H9 (cell line): ENCODE data around the gene SPTBN5. TPM values are rescaled to one million over a fixed set of nuclear protein-coding genes. Genes with fewer than 3 reads are reported as not detected.

Source experiments
- DNase-seq: peaks from one replicate; pipeline ENCODE4 v3.0.0-alpha.2; 2017
- H2AFZ ChIP-seq: one replicate; pipeline ENCODE4 v1.6.1; 2013; ENCODE audit warnings: mild to moderate bottlenecking, low read length, control low read depth, moderate library complexity
- H2AK5ac ChIP-seq: 2 replicates; pipeline ENCODE4 v1.6.1; 2013; ENCODE audit warnings: low read length, control low read depth, mixed read lengths; ENCODE audit not compliant: insufficient read length
- H2BK120ac ChIP-seq: one replicate; pipeline ENCODE4 v1.6.1; 2013; ENCODE audit warnings: low read depth, mild to moderate bottlenecking, low read length, control low read depth, inconsistent platforms; ENCODE audit not compliant: poor library complexity, severe bottlenecking
- H2BK12ac ChIP-seq: 2 replicates; pipeline ENCODE4 v1.6.1; 2013; ENCODE audit warnings: low read length, control low read depth, mixed read lengths, low read depth; ENCODE audit not compliant: insufficient read length
- H2BK15ac ChIP-seq: 2 replicates; pipeline ENCODE4 v1.6.1; 2013; ENCODE audit warnings: low read depth, low read length, control low read depth
- H2BK20ac ChIP-seq: one replicate; pipeline ENCODE4 v1.6.1; 2013; ENCODE audit warnings: low read depth, mild to moderate bottlenecking, low read length, control low read depth, inconsistent platforms; ENCODE audit not compliant: poor library complexity, severe bottlenecking
- H2BK5ac ChIP-seq: 2 replicates; pipeline ENCODE4 v1.6.1; 2013; ENCODE audit warnings: low read length, control low read depth, mixed read lengths; ENCODE audit not compliant: insufficient read length
- H3K14ac ChIP-seq: 2 replicates; pipeline ENCODE4 v1.6.1; 2013; ENCODE audit warnings: low read length, control low read depth; ENCODE audit not compliant: insufficient read depth
- H3K18ac ChIP-seq: 2 replicates; pipeline ENCODE4 v1.6.1; 2013; ENCODE audit warnings: low read depth, mild to moderate bottlenecking, mixed read lengths, low read length, control low read depth; ENCODE audit not compliant: insufficient read length
- H3K23ac ChIP-seq: 2 replicates; pipeline ENCODE4 v1.6.1; 2013; ENCODE audit warnings: low read length, control low read depth, mixed read lengths, low read depth; ENCODE audit not compliant: insufficient read length
- H3K23me2 ChIP-seq: 2 replicates; pipeline ENCODE4 v1.6.1; 2013; ENCODE audit warnings: low read depth, mild to moderate bottlenecking, mixed read lengths, low read length, control low read depth; ENCODE audit not compliant: insufficient read length, poor library complexity, severe bottlenecking
- H3K27ac ChIP-seq: 2 replicates; pipeline ENCODE4 v1.5.1; 2013; ENCODE audit warnings: low read length, control low read depth, mixed read lengths, low read depth; ENCODE audit not compliant: insufficient read length
- H3K27me3 ChIP-seq: 2 replicates; pipeline ENCODE4 v1.6.1; 2013; ENCODE audit warnings: low read length, control low read depth, inconsistent platforms; ENCODE audit not compliant: insufficient read depth
- H3K4ac ChIP-seq: 2 replicates; pipeline ENCODE4 v1.6.1; 2013; ENCODE audit warnings: low read depth, mild to moderate bottlenecking, control low read depth, inconsistent platforms, low read length, moderate library complexity
- H3K4me1 ChIP-seq: 2 replicates; pipeline ENCODE4 v1.6.1; 2013; ENCODE audit warnings: low read length, control low read depth, inconsistent platforms; ENCODE audit not compliant: insufficient read depth
- H3K4me2 ChIP-seq: 2 replicates; pipeline ENCODE4 v1.6.1; 2013; ENCODE audit warnings: low read length, control low read depth, mixed read lengths; ENCODE audit not compliant: insufficient read length, insufficient read depth
- H3K56ac ChIP-seq: 2 replicates; pipeline ENCODE4 v1.6.1; 2013; ENCODE audit warnings: low read depth, mild to moderate bottlenecking, mixed read lengths, low read length, control low read depth; ENCODE audit not compliant: insufficient read length
- H3K79me1 ChIP-seq: 2 replicates; pipeline ENCODE4 v1.6.1; 2013; ENCODE audit warnings: low read depth, mild to moderate bottlenecking, moderate library complexity, low read length, control low read depth, inconsistent platforms; ENCODE audit not compliant: insufficient read depth, poor library complexity, severe bottlenecking
- H3K79me2 ChIP-seq: 2 replicates; pipeline ENCODE4 v1.6.1; 2013; ENCODE audit warnings: low read length, control low read depth, inconsistent platforms; ENCODE audit not compliant: insufficient read depth
- H3K9ac ChIP-seq: 2 replicates; pipeline ENCODE4 v1.6.1; 2013; ENCODE audit warnings: low read length, control low read depth, mixed read lengths; ENCODE audit not compliant: insufficient read length; ENCODE audit errors: extremely low read depth
- H3K9me3 ChIP-seq: one replicate; pipeline ENCODE4 v1.6.1; 2013; ENCODE audit warnings: low read depth, low read length, inconsistent platforms; ENCODE audit not compliant: control insufficient read depth
- H3T11ph ChIP-seq: one replicate; pipeline ENCODE4 v1.6.1; 2013; ENCODE audit warnings: mild to moderate bottlenecking, low read length, control low read depth, inconsistent platforms
- H4K20me1 ChIP-seq: one replicate; pipeline ENCODE4 v1.6.1; 2013; ENCODE audit not compliant: control insufficient read depth, insufficient read length, insufficient read depth
- H4K5ac ChIP-seq: 2 replicates; pipeline ENCODE4 v1.6.1; 2013; ENCODE audit warnings: low read depth, mild to moderate bottlenecking, mixed read lengths, low read length, control low read depth; ENCODE audit not compliant: insufficient read length
- H4K8ac ChIP-seq: replicated peaks from 2 replicates; pipeline ENCODE4 v1.6.1; 2013; ENCODE audit warnings: low read length, control low read depth, mixed read lengths, low read depth; ENCODE audit not compliant: insufficient read length
- H4K91ac ChIP-seq: 2 replicates; pipeline ENCODE4 v1.6.1; 2013; ENCODE audit warnings: low read depth, mild to moderate bottlenecking, moderate library complexity, mixed read lengths, low read length, control low read depth; ENCODE audit not compliant: insufficient read length
- H3K27ac Mint-ChIP-seq, 3 experiments: 2 replicates in 2 of 3; 3 replicates in 1 of 3; pipeline ENCODE4 v1.8.0; 2020 to 2021; ENCODE audit warnings: mixed read lengths in 3 of 3, mild to moderate bottlenecking in 1 of 3, moderate library complexity in 1 of 3
- H3K27me3 Mint-ChIP-seq: 2 replicates; pipeline ENCODE4 v1.8.0; 2021; ENCODE audit warnings: low read depth, mild to moderate bottlenecking, moderate library complexity, mixed read lengths
- H3K36me3 Mint-ChIP-seq, 3 experiments: 2 replicates in 2 of 3; 3 replicates in 1 of 3; pipeline ENCODE4 v1.8.0; 2020 to 2021; ENCODE audit warnings: low read depth in 3 of 3, mixed read lengths in 3 of 3; ENCODE audit not compliant: insufficient read depth in 1 of 3
- H3K4me1 Mint-ChIP-seq, 2 experiments: 2 replicates each; pipeline ENCODE4 v1.8.0; 2020; ENCODE audit warnings: mixed read lengths in 2 of 2
- H3K4me3 Mint-ChIP-seq, 2 experiments: 2 replicates in 1 of 2; 3 replicates in 1 of 2; pipeline ENCODE4 v1.8.0; 2020 to 2021; ENCODE audit warnings: mild to moderate bottlenecking in 2 of 2, mixed read lengths in 2 of 2, moderate library complexity in 1 of 2
- H3K9me3 Mint-ChIP-seq, 2 experiments: 2 replicates in 1 of 2; 3 replicates in 1 of 2; pipeline ENCODE4 v1.8.0; 2020; ENCODE audit warnings: mild to moderate bottlenecking in 2 of 2, mixed read lengths in 2 of 2, moderate library complexity in 1 of 2
- WGBS: extraction: QIAGEN DNeasy Blood & Tissue Kit; methylation state at CpG from one replicate; pipeline ENCODE4 v1.1.7; 2013; ENCODE audit warnings: missing lambda C conversion rate, low lambda C conversion rate, mixed read lengths; ENCODE audit not compliant: insufficient read length; ENCODE audit errors: extremely low coverage; 5-methylcytosine and 5-hydroxymethylcytosine counted together
- total RNA-seq: library from RNA; stranded (reverse); gene quantifications from 2 replicates; pipeline ENCODE4 v1.2.1, GENCODE V29; 2021
- TF ChIP-seq, protein P1 (sequence below): fragments of 200-600 bp; sonication (generic); conservative IDR thresholded peaks from 3 replicates; pipeline ENCODE4 v1.8.0; 2021; ENCODE audit warnings: antibody characterized with exemption, mild to moderate bottlenecking

The SPTBN5 gene
- total RNA-seq, 1 experiment from 2014 or later = 0.90 TPM

DNA sequence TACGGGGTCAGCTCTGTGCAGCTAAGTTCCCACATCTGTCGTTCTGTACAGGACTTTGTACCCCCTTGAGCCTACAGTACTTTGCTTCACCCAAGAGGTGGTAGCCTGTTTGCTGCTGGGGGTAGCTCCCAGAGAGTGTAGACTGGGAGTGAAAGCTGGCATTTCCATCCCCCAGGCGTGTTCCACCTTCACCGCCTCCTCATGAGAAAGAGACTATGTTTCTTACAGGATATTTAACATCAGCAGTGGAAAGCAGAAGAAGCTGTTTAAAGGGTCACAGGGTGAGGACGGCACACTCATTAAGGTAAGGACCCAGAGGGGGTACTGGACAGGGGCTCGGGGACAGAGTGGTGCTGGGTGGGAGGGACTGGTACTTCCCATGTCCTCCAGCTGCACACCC, 76.1 kb downstream of the SPTBN5 start:
- Histone ChIP-seq H3K4me1 (no peaks in the 10 kb centered on the region), H3K27me3 (no peaks in the 10 kb centered on the region), H2BK15ac (no peak overlapping the region), H3K9me3 (no peaks in the 10 kb centered on the region), H4K8ac (no peak overlapping the region), H3K23ac (no peak overlapping the region), H3T11ph (no peak overlapping the region), H2AK5ac (no peak overlapping the region), H3K18ac (no peak overlapping the region), H2BK5ac (no peak overlapping the region), H2BK120ac (no peak overlapping the region), H3K27ac (no peak overlapping the region), H4K5ac (no peak overlapping the region), H3K9ac (no peak overlapping the region), H3K23me2 (no peaks in the 10 kb centered on the region), H3K4ac (no peak overlapping the region), H3K4me2 (no peak overlapping the region), H3K56ac (no peak overlapping the region), H2AFZ (no peak overlapping the region), H3K79me2 (no peaks in the 10 kb centered on the region), H4K91ac (no peak overlapping the region), H4K20me1 (no peaks in the 10 kb centered on the region), H3K14ac (no peak overlapping the region), H2BK20ac (no peak overlapping the region), H3K79me1 (no peaks in the 10 kb centered on the region), H2BK12ac (no peak overlapping the region)
- TF ChIP-seq, protein P1, sequence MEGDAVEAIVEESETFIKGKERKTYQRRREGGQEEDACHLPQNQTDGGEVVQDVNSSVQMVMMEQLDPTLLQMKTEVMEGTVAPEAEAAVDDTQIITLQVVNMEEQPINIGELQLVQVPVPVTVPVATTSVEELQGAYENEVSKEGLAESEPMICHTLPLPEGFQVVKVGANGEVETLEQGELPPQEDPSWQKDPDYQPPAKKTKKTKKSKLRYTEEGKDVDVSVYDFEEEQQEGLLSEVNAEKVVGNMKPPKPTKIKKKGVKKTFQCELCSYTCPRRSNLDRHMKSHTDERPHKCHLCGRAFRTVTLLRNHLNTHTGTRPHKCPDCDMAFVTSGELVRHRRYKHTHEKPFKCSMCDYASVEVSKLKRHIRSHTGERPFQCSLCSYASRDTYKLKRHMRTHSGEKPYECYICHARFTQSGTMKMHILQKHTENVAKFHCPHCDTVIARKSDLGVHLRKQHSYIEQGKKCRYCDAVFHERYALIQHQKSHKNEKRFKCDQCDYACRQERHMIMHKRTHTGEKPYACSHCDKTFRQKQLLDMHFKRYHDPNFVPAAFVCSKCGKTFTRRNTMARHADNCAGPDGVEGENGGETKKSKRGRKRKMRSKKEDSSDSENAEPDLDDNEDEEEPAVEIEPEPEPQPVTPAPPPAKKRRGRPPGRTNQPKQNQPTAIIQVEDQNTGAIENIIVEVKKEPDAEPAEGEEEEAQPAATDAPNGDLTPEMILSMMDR = no peak
- Mint-ChIP-seq H3K4me3 (no peak overlapping the region), H3K9me3 (no peaks in the 10 kb centered on the region), H3K36me3 (peaks cover 3 to 17% (median 3%) of the 10 kb centered on the region in 3 experiments; a peak in 5 of 7 replicates), H3K27me3 (no peaks in the 10 kb centered on the region), H3K4me1 (no peaks in the 10 kb centered on the region), H3K27ac (peak overlapping the region in 1 of 3 experiments; percentile 12; a peak in 1 of 7 replicates)
- DNase-seq = no peak
- WGBS = no CpG with 5 or more reads among the region's 6 CpGs
